ENCODE measurements around the gene SEMA6A. TPM values are rescaled to one million over a fixed set of nuclear protein-coding genes. Genes with fewer than 3 reads are reported as not detected.

Gene SEMA6A
- polyA plus RNA-seq, 4 donors: 39.6 to 61.6 (median 54.8) TPM

DNA sequence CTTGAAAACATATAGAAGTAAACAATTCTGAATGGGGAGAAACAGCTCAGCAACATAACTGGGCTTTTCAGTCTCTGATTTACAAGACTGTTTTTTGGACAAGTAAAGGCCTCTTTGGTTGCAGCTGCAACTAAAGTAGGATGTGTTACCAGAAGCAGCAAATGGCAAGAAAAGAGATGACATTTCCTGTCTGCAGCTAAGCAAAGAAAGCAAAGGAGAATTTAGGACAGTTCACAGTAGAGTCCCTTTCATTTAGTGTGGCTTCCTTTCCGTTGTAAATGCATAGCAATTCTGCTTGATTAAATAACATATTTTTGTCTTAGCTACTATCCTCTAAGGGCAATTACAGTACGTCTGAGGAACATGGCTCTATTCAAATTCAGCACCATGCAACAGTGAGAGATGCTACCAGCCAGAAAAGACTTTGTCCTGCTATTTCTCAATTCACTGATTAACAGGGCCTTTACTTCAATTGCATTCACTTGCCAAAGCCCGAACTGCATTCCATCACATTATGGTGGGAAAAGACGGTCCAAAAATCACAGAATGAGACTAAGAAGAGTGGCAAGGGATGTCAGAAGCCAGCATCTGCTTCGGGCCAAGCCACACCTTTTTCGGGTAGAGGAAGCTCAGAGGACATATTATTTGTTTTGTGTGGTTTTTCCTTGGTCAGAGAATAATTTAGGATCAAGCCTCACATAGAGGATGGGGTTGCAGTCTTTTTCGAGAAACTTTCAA is 107.7 kb downstream of the SEMA6A start:
- no peak for DNase-seq (ENCODE audit: low read depth in 4 of 4, low spot score in 2 of 4)

DNA sequence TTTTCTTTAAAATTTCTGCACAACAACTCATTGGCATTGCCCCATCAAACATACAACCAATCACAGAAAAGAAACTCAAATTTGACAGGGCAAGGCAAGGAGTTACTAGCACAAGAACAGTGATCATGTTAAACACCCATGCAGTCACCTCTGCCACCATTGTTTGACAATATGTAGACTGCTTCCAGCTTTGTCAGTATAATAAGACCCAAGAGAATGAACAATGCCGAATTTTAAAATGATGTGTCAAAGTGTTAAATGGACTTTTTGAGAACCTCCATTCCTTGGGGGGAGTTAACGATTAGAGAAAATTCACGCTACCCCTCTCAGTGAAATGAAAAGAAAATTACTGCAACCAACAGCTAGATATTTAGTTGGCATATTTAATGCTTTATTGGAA is 109.2 kb downstream of the SEMA6A start:
- DNase-seq (ENCODE audit: low read depth in 4 of 4, low spot score in 2 of 4): no peak

DNA sequence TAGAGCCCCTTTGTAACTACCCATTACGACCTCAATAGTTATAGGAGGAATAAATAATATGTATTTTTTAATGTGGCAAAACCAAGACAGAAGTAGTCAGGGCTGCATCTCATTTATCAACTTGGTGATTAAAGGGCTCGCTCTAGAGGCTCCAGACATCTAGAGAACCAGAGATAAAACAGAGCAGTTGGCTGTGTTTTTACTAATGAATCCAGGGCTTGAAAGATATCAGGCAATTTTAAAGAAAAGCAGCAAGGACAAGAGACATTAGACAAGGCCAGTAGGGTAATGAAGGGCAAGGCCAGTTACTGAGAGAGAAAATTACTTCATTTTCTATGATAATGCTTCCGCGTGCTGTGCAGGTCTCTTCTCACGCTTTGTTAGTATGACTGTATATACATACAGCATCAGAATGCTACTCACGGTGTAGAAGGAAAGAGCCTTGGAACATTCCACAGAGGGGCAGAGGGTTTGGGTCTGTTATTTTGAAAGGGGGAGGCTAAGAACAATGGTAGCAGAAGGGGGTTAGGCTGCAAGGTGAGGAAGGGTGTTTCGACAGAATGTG is 110.4 kb downstream of the SEMA6A start:
- DNase-seq (ENCODE audit: low read depth in 4 of 4, low spot score in 2 of 4): no peak

DNA sequence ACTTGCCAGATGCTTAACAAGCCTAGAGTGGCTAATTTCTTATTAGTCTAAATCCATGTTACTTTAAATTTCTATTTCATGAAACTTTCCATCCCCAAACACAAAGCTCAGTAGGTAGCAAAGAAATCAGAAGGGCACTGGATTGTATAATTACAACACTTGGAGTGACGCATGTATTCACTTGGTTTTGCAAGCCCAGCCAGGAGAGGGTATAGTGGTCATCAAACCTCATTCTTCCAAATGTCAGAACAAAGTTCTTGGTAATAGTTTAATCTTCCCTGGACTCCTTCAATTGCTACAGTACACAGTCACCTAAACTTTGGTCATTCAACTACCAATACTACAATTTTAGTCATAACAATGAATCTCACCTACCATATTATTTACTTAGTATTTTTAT is 112.1 kb downstream of the SEMA6A start:
- DNase-seq (ENCODE audit: low read depth in 4 of 4, low spot score in 2 of 4): no peak

DNA sequence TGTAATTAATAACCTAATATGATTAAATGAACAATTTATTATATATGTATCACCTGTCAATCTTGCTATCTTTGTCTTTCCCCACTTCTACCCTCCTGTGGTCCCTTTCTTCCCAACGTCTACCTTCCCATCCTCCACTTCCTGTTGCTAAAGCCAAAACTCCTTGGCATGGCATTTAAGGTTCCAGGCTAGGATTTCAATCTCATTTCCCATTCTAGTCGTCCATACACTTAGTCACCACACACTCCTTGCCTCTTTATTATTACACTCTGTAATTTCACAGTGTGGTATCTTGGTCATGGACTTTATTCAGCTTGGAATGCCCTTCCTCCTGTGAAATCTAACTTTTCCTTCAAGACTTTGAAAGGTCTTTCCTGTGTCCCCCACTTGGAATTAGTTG is 115.3 kb downstream of the SEMA6A start:
- DNase-seq (ENCODE audit: low read depth in 4 of 4, low spot score in 2 of 4): no peak

DNA sequence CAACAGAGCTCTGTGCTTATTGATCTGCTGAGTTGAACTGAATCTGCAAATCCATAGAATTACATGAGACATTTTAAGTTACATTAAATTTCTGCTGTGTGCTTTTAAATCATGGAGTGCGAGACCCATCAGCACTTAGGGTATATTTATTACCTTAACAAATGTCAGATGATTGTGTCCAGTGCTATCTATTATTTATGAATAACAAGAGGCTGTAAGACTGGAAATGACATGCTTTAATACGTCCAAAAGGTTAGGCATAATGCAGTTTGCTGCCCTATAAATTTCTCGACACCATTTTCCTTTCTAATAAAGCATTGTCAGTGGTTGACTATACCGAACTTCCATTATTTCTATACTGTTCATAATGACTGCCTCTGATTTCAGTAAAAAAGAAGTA is 117.6 kb downstream of the SEMA6A start:
- DNase-seq (ENCODE audit: low read depth in 4 of 4, low spot score in 2 of 4): no peak

DNA sequence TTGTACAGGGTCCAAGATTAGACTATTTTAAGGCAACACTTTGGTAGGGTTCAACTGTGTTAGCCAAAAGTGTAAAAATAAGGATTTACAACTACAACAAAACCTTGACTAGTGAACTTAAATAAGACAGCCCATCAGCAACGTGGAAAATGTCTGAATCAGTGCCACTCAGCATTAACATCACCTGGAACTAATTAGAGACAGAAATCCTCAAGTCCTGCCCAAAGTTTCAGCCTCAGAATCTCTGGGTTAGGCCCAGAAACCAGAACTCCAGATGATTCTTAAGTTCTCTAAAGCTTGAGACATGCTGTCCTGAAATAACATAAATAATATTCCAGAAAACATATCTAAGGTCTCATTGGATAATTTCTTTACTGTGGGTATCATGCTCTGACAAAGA is 118.6 kb downstream of the SEMA6A start:
- no peak for DNase-seq (ENCODE audit: low read depth in 4 of 4, low spot score in 2 of 4)

DNA sequence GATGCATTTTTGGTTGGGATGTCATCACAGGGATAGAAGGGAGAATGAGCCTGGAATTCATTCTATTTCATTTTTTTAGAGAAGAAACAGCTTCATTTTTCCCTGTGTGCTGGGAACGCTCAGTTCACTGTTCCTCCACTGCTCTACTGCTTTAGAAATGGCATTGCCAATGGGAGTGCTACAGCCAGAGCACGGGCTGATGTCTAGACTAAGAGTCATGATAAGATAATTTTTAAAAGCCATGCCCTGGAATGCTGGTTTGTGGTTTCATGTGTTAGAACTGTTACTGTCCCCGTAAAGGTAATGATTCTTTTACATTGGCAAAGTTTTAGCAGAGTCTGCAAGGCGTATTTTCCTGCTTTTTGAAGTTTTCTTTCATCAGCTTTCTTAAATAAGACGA is 119.6 kb downstream of the SEMA6A start:
- no peak for DNase-seq (ENCODE audit: low read depth in 4 of 4, low spot score in 2 of 4)

DNA sequence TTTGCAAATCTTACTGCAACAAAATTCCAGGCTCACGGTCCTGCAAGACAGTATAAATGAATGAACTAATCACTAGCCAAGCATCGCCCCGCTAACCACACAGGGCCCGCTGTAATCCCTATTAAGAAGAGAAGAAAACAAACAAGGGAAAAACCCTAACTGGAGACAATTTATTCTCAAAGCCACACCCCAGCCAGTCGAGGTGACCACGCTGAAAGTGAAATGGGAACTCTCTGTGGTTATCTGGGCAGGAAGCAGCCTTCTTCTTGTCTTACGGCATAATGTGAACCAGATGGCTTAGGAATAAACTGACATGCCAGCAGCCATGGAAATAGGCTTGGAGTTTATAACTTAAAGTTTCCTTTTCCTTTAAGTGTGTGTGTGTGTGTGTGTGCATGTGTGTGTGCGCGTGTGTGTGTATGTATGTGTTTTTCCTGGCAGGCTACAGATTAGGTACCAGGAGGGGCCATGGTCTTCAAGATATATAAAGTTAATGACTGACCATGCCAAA is 120.2 kb downstream of the SEMA6A start:
- peak; percentile 13 to 41 (median 34) for DNase-seq (ENCODE audit: low read depth in 4 of 4, low spot score in 2 of 4)

DNA sequence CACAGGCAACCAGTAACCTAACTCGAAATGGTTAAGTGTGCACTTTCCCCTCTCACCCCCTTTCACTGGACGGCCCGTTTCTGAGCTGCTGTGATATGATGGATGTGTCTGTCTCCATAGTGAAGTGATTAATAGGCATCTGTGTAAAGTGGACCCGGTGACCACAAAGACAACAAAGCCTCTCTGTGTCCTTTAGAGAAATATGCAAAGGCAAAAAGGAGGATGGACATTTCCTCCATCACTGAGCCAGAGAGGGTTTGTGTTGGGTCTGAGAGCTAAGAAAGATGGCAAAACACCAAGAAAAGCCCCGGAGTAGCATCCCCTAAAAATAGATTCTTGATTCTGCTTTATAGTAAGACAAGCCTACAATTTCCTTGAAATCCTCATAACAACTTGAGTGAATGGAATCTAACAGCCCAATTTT is 120.6 kb downstream of the SEMA6A start:
- no peak for DNase-seq (ENCODE audit: low read depth in 4 of 4, low spot score in 2 of 4)

DNA sequence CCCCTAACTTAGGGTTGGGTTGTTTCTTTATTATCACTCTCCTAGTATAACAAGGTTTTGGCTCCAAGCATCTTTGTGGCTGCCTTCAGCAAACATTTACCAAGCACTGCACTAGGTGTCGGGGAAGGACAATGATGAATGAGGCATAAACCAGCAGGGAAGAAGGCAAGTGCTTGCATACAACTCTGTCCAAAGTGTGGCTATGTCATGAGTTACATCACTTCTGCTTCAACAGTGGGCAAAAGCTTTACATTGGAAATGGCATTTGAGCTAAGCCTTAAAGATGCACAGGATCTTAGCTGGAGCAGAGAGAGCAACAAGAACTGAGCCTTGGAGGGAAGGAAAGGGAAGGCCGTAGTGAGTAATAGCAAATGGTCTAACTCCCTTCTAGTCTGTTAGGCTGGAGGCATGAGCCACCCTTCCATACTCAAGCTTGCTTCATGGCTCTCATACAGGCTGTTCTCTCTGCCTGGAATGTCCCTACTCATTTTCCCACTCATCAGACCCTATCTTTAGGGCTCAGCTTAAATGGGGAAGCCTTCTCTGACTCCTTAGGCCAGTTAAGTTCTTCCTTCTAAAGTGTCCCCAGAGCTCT is 121.8 kb downstream of the SEMA6A start:
- no peak for DNase-seq (ENCODE audit: low read depth in 4 of 4, low spot score in 2 of 4)

DNA sequence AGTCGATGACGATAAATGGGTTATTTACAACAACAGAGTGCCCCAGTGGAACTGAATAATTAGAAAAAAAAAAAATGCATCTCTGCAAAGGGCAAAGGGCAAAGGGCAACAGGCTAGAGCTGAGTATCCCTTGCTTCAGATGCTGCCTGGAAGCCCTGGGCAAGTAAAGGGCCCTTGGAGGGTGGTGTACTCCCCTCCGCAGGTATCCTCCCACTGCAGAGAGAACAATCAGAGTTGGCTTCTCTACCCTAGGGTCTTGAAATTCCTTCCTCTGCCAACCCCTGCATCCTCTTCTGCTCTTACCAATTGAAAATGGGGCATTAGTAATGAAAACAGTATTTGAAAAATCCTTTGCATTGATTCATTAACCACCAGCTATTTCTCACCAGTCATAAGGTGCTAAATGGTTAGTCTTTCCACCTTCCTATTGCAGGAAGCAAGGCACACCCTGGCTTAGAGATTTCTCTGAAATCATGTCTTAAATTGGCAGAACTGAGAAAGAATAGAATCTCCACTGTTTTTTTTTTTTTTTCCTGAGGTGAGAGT is 122.6 kb downstream of the SEMA6A start:
- no peak for DNase-seq (ENCODE audit: low read depth in 4 of 4, low spot score in 2 of 4)

DNA sequence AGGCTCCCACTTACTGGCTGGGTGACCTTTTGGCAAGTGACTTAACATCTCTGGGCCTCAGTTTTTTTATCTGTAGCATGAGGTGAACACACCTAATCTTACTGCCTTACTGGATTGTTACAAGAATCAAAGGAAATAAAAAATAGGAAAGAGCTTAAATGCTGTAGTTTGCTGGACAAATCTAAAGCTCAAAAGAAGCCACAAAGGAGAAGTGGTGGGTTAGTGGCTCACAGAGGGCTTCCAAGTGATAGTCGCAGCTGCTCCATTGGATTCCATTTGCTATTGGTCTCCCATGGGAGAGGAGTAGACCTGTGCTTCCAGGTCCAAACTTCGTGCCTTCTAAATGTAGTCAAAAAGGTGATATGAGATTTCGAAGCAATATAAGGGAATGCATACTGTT is 123.6 kb downstream of the SEMA6A start:
- no peak for DNase-seq (ENCODE audit: low read depth in 4 of 4, low spot score in 2 of 4)

DNA sequence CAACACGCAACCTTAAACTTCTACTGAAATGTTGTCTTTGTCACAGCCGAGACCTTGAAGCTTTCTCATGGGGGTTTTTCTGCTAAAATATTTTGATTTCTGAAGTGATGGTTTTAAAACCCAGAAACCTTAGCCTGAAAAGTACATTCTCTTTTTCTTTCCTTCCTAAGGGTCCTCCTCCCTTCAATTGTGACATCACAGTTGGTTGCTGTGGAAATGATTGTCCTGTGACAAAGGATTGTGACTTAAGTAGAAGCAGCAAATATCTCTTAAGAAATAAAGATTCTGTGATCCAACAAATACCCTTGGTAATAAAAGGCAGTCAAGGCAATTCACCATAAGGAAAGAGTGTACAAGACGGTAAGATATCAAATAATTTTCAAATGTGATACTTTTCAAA is 125.2 kb downstream of the SEMA6A start:
- DNase-seq (ENCODE audit: low read depth in 4 of 4, low spot score in 2 of 4): no peak

DNA sequence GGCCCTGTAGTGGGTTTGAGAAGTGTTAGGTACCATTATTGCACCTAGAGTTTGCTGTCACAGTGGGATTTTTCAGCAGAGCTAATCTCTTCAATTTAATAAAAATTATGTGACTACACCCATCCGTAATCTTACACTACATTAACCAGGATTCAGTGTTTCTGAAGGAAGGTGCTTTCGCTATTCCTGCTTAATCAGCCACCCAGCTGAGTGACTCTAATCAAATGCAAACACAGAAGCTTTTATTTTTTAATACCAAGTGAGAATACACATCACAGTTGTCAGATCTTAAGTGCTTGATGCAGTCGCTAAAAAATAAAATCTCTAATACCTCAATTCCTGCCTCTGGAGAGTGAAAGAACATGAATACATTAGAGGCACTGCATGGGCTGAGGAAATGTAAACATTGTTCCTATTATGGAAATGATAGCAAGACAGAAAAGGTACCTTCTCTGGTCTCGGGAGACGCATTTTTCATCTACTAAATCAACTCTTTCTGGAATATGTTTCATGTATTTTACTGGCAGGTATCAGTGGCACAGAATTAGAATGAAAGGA is 125.7 kb downstream of the SEMA6A start:
- no peak for DNase-seq (ENCODE audit: low read depth in 4 of 4, low spot score in 2 of 4)

DNA sequence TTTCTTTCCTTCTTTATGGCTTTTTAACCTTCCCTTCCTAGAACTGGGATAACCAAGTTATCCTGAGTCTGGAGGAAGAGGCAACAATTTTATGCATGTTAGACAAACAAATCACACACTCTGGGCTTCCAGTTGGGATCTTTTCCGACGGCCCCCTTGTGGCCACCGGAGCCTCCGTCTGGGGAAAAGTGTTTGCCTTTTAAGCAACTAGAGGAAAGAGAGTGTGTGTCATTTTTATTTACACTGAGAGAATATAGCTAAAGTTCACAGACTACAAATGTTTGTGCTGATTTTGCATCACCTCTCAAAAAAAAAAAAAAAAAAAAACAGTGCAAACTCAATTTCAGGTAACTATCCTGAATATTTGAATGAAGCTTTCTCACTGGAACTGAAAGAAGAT is 126.2 kb downstream of the SEMA6A start:
- DNase-seq (ENCODE audit: low read depth in 4 of 4, low spot score in 2 of 4): no peak

DNA sequence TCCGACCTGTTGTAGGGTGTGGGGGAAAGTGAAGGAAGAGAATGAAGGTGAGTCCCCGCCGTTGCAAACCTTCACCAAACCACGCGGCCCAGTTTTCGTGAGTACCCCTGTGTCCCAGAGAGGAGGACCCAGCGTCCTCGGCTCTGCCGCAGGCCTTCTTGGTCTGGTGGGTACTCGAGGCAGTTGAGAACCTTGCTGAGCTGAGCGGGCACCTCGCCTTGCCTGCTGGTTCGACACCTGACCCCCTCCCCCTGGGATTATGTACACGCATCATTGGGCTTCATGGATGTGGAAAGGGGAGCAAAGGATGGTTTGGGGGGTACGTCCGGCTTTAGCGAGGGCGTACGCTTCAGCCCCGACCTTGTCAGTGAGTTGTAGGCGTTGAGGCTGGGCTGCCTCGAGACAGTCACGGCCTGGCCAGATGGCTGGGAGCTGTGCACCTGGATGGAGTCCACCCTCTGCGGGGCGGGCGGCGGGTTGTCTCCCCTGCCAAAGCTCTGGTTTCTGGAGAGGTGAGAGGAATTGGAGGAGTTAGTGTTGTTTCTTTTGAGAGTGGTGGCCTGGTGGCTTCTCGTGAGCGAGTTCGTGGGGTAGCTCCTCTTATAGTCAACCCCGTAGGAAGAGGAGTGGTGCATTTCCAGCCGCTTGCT is 128.1 kb downstream of the SEMA6A start:
- no peak for DNase-seq (ENCODE audit: low read depth in 4 of 4, low spot score in 2 of 4)

DNA sequence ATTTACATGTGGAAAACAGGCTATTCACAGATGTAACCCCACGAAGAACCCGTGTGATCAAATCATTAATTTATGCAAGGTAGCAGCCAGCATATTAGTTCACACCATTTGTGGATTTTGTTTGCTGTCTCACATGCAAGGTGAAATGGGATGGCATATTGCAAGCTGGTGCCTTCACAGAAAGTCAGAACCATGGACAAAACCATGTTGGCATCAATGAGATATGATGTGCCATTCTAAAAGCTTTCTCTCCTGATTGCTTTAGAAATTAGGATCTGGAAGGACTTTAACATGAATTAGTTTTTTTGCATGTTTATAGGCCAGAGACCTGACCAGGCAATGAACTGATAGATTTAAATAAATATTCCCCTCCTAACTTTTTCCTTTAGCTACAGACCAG is 129.3 kb downstream of the SEMA6A start:
- DNase-seq (ENCODE audit: low read depth in 4 of 4, low spot score in 2 of 4): no peak

DNA sequence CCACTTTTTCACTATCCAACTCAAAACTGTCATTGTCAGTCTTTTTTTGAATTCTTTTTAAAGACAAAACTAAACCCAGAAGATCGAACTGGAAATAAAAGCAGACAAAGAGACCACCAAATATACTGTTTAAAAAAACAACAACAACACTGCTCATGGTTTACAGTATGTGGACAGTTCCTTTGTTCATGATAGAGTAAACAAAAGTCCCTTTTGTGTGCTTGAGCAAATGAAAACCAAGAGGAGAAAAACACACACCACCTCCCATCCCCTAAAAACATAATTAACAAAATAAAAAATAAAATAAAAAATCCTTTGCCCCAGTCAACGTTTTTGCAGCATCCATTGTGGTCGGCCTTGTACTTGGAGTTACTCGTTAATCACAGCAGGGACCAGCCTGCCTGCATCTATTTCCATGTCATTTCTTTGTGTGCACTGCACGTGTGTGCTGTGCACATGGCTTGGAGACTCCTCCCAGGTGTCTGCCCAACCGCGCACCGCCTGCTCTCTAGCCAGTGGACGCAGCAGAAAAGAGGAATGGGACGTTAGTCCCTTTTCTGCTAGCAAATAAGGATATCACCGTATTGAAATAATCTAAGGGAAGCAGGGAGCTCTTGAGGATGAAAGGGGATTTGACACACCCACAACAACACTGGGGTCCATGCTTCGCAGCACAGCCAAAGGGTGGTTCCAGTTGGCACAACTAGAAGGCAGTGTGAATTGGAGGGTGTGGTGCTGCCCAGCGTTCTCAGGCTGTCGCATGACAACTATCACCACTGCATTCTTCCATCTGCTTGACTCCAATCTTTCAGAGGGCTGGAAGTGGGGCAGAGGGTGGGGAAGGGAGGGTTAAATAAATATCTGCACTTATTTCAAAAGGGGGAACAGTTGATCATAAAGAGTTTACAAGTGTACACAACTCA is 130.0 kb downstream of the SEMA6A start:
- DNase-seq (ENCODE audit: low read depth in 4 of 4, low spot score in 2 of 4): no peak

Measured in left renal cortex interstitium (tissue), 4 donors.